IPS DF 4.7 (cell line): ENCODE data around the gene SMARCB1.

Experiments used
- DNase-seq: peaks from one replicate; pipeline ENCODE4 v3.0.0-alpha.2; 2013; ENCODE audit warnings: low spot score; ENCODE audit errors: extremely low read depth

SMARCB1 gene

GRCh38 chr22:23780146-23780748 is 6.5 kb upstream of the SMARCB1 start:
- DNase-seq, result no peak

- no peak for DNase-seq
Measured at GRCh38 chr22:23781065-23781464, 5.7 kb upstream of the SMARCB1 start.

GRCh38 chr22:23781511-23782183 is 5.1 kb upstream of the SMARCB1 start:
- DNase-seq, result no peak

- no peak for DNase-seq
Measured at GRCh38 chr22:23782252-23782651, 4.5 kb upstream of the SMARCB1 start.

GRCh38 chr22:23782703-23783102 is 4.1 kb upstream of the SMARCB1 start:
- DNase-seq, result no peak

- no peak for DNase-seq
Measured at GRCh38 chr22:23783265-23784150, 3.3 kb upstream of the SMARCB1 start.

- no peak for DNase-seq
Measured at GRCh38 chr22:23784215-23784732, 2.5 kb upstream of the SMARCB1 start.

GRCh38 chr22:23786261-23786710 is 480 bp upstream of the SMARCB1 start:
- no peak for DNase-seq

GRCh38 chr22:23787600-23787896 is 782 bp downstream of the SMARCB1 start:
- no peak for DNase-seq

GRCh38 chr22:23787910-23788309 is 1.1 kb downstream of the SMARCB1 start:
- DNase-seq, result no peak

- no peak for DNase-seq
Measured at GRCh38 chr22:23789121-23789520, 2.4 kb downstream of the SMARCB1 start.

GRCh38 chr22:23789638-23790037 is 2.9 kb downstream of the SMARCB1 start:
- DNase-seq, result no peak

GRCh38 chr22:23790819-23791737 is 4.3 kb downstream of the SMARCB1 start:
- DNase-seq, result no peak

- DNase-seq, result no peak
Measured at GRCh38 chr22:23791738-23792645, 5.2 kb downstream of the SMARCB1 start.

GRCh38 chr22:23793326-23793725 is 6.6 kb downstream of the SMARCB1 start:
- no peak for DNase-seq

- no peak for DNase-seq
Measured at GRCh38 chr22:23796461-23796860, 9.7 kb downstream of the SMARCB1 start.

- no peak for DNase-seq
Measured at GRCh38 chr22:23800297-23801237, 13.8 kb downstream of the SMARCB1 start.

GRCh38 chr22:23801238-23801821 is 14.6 kb downstream of the SMARCB1 start:
- DNase-seq, result no peak
